Stimulated activated naive CD8-positive, alpha-beta T cell treated with anti-CD3 and anti-CD28 coated beads, Interleukin-15, Interleukin-2, amounts not matched to agents 100 U/mL and 50 U/mL, for 24 hours (primary cell): ENCODE data around the gene KATNAL2.
"Not testable (repeated sequence)": the region's sequence is repeated elsewhere in the genome, so short reads cannot be mapped to it uniquely, and the experiment has no call there.

Experiments
- ATAC-seq: fragments of 150-1000 bp; cut with Tn5 transposase; one replicate; pipeline ENCODE4 v1.10.0; 2021
- DNase-seq: peaks from one replicate; pipeline ENCODE4 v3.0.0; 2021

The KATNAL2 gene

GRCh38 chr18:46939337-46939963 is 22.0 kb downstream of the KATNAL2 start:
- DNase-seq (no peak), ATAC-seq (peak; percentile 23)

- no peak for ATAC-seq
- no peak for DNase-seq
These were observed 22.7 kb downstream of the KATNAL2 start for GRCh38 chr18:46939998-46940571.

- no peak for DNase-seq
These were observed 25.2 kb downstream of the KATNAL2 start for GRCh38 chr18:46942646-46943045.

GRCh38 chr18:46946656-46947282 is 29.4 kb downstream of the KATNAL2 start:
- DNase-seq (peak; percentile 65), ATAC-seq (peak; percentile 93)

More at GRCh38 chr18:46942646-46943045, 25.2 kb downstream of the KATNAL2 start:
- no peak for ATAC-seq

GRCh38 chr18:46950064-46950656 is 32.8 kb downstream of the KATNAL2 start:
- DNase-seq: no peak
- no peak for ATAC-seq

GRCh38 chr18:46953195-46953594 is 35.8 kb downstream of the KATNAL2 start:
- DNase-seq: no peak

GRCh38 chr18:46958209-46958608 is 40.8 kb downstream of the KATNAL2 start:
- DNase-seq: no peak

More at GRCh38 chr18:46953195-46953594, 35.8 kb downstream of the KATNAL2 start:
- no peak for ATAC-seq

GRCh38 chr18:46963656-46964578 is 46.5 kb downstream of the KATNAL2 start:
- peak; percentile 21 for ATAC-seq

More at GRCh38 chr18:46958209-46958608, 40.8 kb downstream of the KATNAL2 start:
- no peak for ATAC-seq

GRCh38 chr18:46964579-46965293 is 47.3 kb downstream of the KATNAL2 start:
- peak; percentile 11 for ATAC-seq
- DNase-seq: not testable (repeated sequence)

More at GRCh38 chr18:46963656-46964578, 46.5 kb downstream of the KATNAL2 start:
- not testable (repeated sequence) for DNase-seq

- ATAC-seq, DNase-seq: not testable (repeated sequence)
These were observed 48.9 kb downstream of the KATNAL2 start for GRCh38 chr18:46966266-46966665.

GRCh38 chr18:46969551-46969950 is 52.1 kb downstream of the KATNAL2 start:
- not testable (repeated sequence) for DNase-seq, ATAC-seq

- DNase-seq, ATAC-seq: not testable (repeated sequence)
These were observed 102.5 kb downstream of the KATNAL2 start for GRCh38 chr18:47019870-47020269.

GRCh38 chr18:47020757-47021156 is 103.4 kb downstream of the KATNAL2 start:
- DNase-seq, ATAC-seq: not testable (repeated sequence)

GRCh38 chr18:47022821-47023220 is 105.4 kb downstream of the KATNAL2 start:
- DNase-seq, ATAC-seq: not testable (repeated sequence)

GRCh38 chr18:47023769-47024465 is 106.5 kb downstream of the KATNAL2 start:
- DNase-seq: not testable (repeated sequence)
- ATAC-seq: peak; percentile 58

GRCh38 chr18:47025557-47026174 is 108.3 kb downstream of the KATNAL2 start:
- not testable (repeated sequence) for ATAC-seq, DNase-seq

GRCh38 chr18:47028738-47029137 is 111.3 kb downstream of the KATNAL2 start:
- DNase-seq, ATAC-seq: not testable (repeated sequence)

- peak; percentile 46 for ATAC-seq
- not testable (repeated sequence) for DNase-seq
These were observed 112.4 kb downstream of the KATNAL2 start for GRCh38 chr18:47029684-47030353.

GRCh38 chr18:47030887-47031286 is 113.5 kb downstream of the KATNAL2 start:
- ATAC-seq, DNase-seq: not testable (repeated sequence)
